ENCODE measurements around the gene SYT2. TPM values are rescaled to one million over a fixed set of nuclear protein-coding genes. Genes with fewer than 3 reads are reported as not detected.

SYT2 gene
- 0.73 to 1.6 TPM (median 1.4 TPM) in 5 replicates for total RNA-seq (2022; extraction: Qiagen RNA extraction)

GRCh38 chr1:202710070-202711045 lies at the start of gene SYT2:
TSS of gene SYT2 (minus strand) at chr1:202710454. CDS start at chr1:202605772, 104,682 bp downstream.

Other genes starting within 250 kb of the SYT2 start
- 13.3 to 19.9 TPM (median 16.9 TPM) in 5 replicates for gene KDM5B, start 98.0 kb upstream of the SYT2 start, total RNA-seq (2022; extraction: Qiagen RNA extraction)
- gene PCAT6, start 100.5 kb upstream of the SYT2 start, total RNA-seq (2022; extraction: Qiagen RNA extraction) = 2.3 to 4.8 TPM (median 4.2 TPM) in 5 replicates
- 13.7 to 15.4 TPM (median 14.3 TPM) in 5 replicates for gene RABIF, start 178.7 kb upstream of the SYT2 start, total RNA-seq (2022; extraction: Qiagen RNA extraction)
- 16.5 to 19.1 TPM (median 16.8 TPM) in 5 replicates for gene KLHL12, start 216.8 kb upstream of the SYT2 start, total RNA-seq (2022; extraction: Qiagen RNA extraction)
- 56.6 to 71.0 TPM (median 68.0 TPM) in 5 replicates for gene ADIPOR1, start 247.9 kb upstream of the SYT2 start, total RNA-seq (2022; extraction: Qiagen RNA extraction)